Stimulated activated CD4-positive, alpha-beta T cell treated with anti-CD3 and anti-CD28 coated beads, TNF-alpha, amount 100 ng/mL, for 48 hours (primary cell): ENCODE data around the gene TTLL11.

ENCODE experiments used
- DNase-seq, 3 donors: peaks; one replicate each; pipeline ENCODE4 v3.0.0-alpha.2; 2020; ENCODE audit warnings: low read depth in 3 of 3

Gene TTLL11

DNA sequence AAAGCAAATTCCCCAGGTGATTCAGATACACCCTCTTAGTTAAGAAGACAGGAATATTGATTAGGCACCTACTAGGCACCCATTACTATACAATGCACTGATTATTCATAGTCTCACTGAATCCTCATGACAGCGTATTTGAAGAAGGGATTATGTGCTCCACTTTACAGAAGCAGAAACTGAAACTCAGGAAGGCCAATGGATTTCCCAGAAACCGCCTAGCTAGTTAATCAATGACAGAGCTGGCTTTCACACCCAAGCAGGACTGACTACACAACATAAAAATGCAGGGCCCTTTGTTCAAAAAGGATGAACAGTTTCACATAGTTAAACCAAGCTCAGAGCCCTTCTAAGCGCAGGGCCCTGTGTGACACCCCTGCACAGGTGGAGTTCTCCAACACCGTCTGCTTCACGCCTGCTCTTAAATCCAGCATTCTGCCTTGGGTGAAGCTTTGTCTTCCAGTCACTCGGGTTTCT is 117.3 kb downstream of the TTLL11 start:
- DNase-seq = no peak

- DNase-seq = no peak
Observed at GRCh38 chr9:121974421-121974820, 118.7 kb downstream of the TTLL11 start.

- DNase-seq = no peak
Observed at GRCh38 chr9:121972501-121972981, 120.6 kb downstream of the TTLL11 start.

DNA sequence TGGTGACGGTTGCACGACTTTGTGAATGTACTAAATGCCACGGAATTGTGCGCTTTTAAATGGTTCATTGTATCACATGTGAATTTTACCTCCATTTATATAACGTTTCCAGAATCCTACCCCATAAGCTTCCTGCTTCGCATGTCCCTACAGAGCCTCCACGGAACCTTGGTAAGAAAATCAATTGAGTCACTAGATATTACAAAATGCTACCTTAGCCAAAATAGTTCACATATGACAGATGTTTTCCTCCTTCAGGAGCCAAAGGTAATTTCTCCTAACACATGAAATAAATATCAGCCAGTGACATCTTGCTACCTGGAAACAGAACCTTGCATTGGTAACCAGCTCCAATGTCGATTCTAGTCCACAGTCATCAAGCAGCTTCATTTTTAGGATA is 125.1 kb downstream of the TTLL11 start:
- DNase-seq = no peak

- DNase-seq = no peak
Observed at GRCh38 chr9:121966706-121967105, 126.4 kb downstream of the TTLL11 start.

DNA sequence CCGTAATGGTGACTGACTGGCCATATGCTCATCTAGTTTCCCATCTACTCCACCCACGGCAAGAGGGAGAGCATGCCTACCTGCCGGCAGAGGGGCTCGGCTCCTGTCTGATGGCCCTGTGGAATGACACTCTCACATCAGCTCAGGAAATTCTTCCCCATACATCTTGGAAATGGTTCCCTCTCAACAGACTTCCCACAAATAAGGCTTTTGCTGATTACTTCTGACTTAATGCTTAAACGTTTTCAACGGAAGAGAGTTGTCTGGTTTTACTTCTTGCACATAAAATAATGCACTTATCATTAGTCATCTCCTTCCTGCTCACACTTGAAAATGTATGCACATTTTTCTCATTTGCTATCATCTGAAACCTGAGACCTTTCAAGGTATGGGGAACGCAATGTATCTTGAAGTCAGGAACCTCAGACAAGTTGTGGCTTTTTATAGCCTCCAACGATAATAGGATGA is 129.5 kb downstream of the TTLL11 start:
- DNase-seq = no peak

GRCh38 chr9:121962421-121962820 is 130.7 kb downstream of the TTLL11 start:
- no peak for DNase-seq

GRCh38 chr9:121960665-121961064 is 132.4 kb downstream of the TTLL11 start:
- no peak for DNase-seq

DNA sequence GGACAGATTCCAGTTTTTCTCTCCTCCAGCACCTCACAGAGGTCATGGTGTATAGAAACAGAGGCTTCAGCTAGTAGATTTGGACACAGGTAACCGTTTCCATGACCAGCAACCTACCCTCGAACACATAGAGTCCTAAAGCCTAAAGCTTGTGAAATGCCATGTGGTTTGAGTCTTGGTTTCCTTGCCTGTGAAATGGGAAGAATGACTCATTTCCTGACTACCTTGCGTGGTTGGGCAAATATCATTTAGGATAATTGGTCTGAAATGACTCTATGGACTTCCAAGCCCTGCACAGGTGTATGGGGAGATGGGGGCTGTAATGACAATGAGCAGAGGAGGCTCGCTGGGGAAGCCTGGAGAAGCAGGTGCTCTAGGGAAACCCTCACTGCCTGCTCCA is 134.6 kb downstream of the TTLL11 start:
- no peak for DNase-seq

DNA sequence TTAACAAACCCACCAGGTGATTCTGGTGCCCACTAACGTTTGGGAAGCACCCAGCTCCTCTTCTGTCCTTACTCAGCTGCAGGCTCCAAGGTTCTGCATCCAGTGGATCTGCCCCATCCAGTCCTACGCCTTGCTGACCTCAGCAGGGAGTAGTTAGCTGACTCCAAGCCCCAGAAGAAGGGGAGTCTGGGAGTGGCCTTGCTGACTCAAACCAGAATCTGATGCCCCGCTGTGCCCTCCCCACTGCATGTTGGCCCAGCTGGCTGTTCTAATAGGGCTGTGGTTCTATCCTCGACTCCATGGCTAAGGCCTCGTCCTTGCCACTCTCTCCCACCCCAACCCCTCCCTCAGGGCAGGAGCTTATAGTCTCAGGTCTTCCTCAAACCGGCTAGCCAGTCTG is 136.3 kb downstream of the TTLL11 start:
- DNase-seq = no peak

GRCh38 chr9:121955649-121956048 is 137.5 kb downstream of the TTLL11 start:
- no peak for DNase-seq

GRCh38 chr9:121954477-121955140 is 138.5 kb downstream of the TTLL11 start:
- no peak for DNase-seq

GRCh38 chr9:121952611-121953010 is 140.5 kb downstream of the TTLL11 start:
- no peak for DNase-seq

GRCh38 chr9:121950866-121951265 is 142.2 kb downstream of the TTLL11 start:
- no peak for DNase-seq

- DNase-seq = no peak
Observed at GRCh38 chr9:121950441-121950840, 142.7 kb downstream of the TTLL11 start.

GRCh38 chr9:121949766-121950165 is 143.3 kb downstream of the TTLL11 start:
- no peak for DNase-seq

DNA sequence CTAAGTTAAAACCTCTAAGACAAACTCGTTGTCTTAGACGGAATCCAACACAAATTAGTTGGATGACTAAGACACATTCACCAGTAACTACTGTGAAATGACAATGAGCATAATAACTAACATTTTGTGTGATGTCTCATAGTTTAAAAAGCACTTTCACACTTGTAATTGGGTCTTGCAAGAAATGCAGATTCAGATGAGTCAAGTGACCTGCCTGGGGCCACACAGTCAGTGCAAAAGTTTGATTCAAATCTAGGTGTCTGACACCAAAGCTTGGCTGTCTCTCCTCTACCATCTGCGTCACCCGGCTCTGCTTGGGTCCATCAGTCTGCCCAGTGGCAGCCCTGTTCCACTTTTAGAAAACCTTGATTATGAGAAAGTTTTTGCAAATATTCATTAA is 143.7 kb downstream of the TTLL11 start:
- no peak for DNase-seq

DNA sequence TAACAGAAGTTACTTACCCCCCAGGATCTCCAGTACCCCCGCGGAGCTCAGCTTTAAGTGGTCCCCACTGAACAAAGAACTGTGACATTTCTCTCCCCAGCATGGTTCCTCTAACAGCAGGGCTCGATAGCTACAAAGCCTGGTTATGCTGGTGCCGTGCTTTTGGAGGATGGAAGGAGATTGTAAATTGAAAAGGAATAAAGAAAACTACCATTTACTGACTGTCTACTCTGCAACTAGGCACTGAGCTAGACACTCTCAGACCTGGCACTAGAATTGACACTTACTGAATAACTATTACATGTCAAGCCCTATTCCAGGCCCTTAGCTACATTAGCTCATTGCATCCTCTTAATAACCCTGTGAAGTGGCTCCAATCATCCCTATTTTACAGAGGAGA is 145.3 kb downstream of the TTLL11 start:
- DNase-seq = no peak

GRCh38 chr9:121946465-121946864 is 146.6 kb downstream of the TTLL11 start:
- DNase-seq = no peak

DNA sequence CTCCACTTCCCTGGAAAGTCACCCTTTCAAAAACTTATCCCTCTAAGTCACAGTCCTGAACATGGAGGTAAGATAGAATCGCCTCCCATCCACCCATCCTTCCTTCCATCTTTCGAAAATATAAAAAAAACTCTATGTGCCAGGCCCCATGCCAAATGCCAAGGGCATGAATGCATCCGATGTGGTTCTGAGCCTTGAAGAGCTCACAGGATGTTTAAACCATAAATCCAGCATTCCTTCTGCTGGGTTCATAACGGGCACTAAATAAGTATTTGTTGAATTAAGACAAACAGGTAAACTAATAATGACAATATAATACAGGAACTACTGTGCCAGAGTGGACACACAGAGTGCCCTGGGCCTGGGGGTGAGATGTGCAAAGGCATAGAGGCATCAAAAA is 147.3 kb downstream of the TTLL11 start:
- DNase-seq = no peak

- DNase-seq = no peak
Observed at GRCh38 chr9:121945281-121945680, 147.8 kb downstream of the TTLL11 start.

- DNase-seq = no peak
Observed at GRCh38 chr9:121944711-121945191, 148.4 kb downstream of the TTLL11 start.

- no peak for DNase-seq
Observed at GRCh38 chr9:121943463-121943862, 149.6 kb downstream of the TTLL11 start.
